Measurements from ENCODE around the gene GOLT1A. TPM values are rescaled to one million over a fixed set of nuclear protein-coding genes. Genes with fewer than 3 reads are reported as not detected.

GOLT1A gene
- total RNA-seq, 2 donors from 2014 or later: 6.7 to 13.6 TPM

GRCh38 chr1:204251926-204252689, 38.3 kb upstream of the GOLT1A start:
- TF ChIP-seq CTCF (IDR thresholded peaks at IDR 0.05): no peak
- peaks cover 4% of the 10 kb centered on the region for H3K4me1 ChIP-seq
- intact Hi-C loops (cut with DNase I): no loop called here
- H3K27me3 ChIP-seq: no peaks in the 10 kb centered on the region
- no peak for DNase-seq
- no peak overlapping the region for H3K27ac ChIP-seq
- peaks cover 5% of the 10 kb centered on the region for H3K36me3 ChIP-seq
- no peak overlapping the region for H3K4me3 ChIP-seq
- no peaks in the 10 kb centered on the region for H3K9me3 ChIP-seq
- no peak overlapping the region for H3K9ac ChIP-seq (ENCODE audit: low read depth in 2 of 2, low read length in 2 of 2)

GRCh38 chr1:204251286-204251685, 37.5 kb upstream of the GOLT1A start:
- Histone ChIP-seq H3K9ac (ENCODE audit: low read depth in 2 of 2, low read length in 2 of 2) (no peak overlapping the region), H3K4me1 (peaks cover 4% of the 10 kb centered on the region), H3K27ac (no peak overlapping the region), H3K9me3 (no peaks in the 10 kb centered on the region), H3K36me3 (no peaks in the 10 kb centered on the region), H3K27me3 (no peaks in the 10 kb centered on the region), H3K4me3 (no peak overlapping the region)
- TF ChIP-seq CTCF (IDR thresholded peaks at IDR 0.05): no peak
- intact Hi-C loops (cut with DNase I): no loop called here
- DNase-seq: no peak

GRCh38 chr1:204250428-204251030, 36.7 kb upstream of the GOLT1A start:
- Histone ChIP-seq H3K9ac (ENCODE audit: low read depth in 2 of 2, low read length in 2 of 2) (no peak overlapping the region), H3K4me3 (no peak overlapping the region), H3K36me3 (no peaks in the 10 kb centered on the region), H3K9me3 (no peaks in the 10 kb centered on the region), H3K4me1 (peaks cover 4% of the 10 kb centered on the region), H3K27me3 (no peaks in the 10 kb centered on the region), H3K27ac (no peak overlapping the region)
- no peak for DNase-seq
- intact Hi-C loops (cut with DNase I): no loop called here
- no peak for TF ChIP-seq CTCF (IDR thresholded peaks at IDR 0.05)

- intact Hi-C loops (cut with DNase I): no loop called here
- H3K27me3 ChIP-seq: no peaks in the 10 kb centered on the region
- no peak overlapping the region for H3K27ac ChIP-seq
- TF ChIP-seq CTCF (IDR thresholded peaks at IDR 0.05): no peak
- peaks cover 4% of the 10 kb centered on the region for H3K4me1 ChIP-seq
- no peak overlapping the region for H3K4me3 ChIP-seq
- H3K9me3 ChIP-seq: no peaks in the 10 kb centered on the region
- H3K36me3 ChIP-seq: no peaks in the 10 kb centered on the region
- no peak overlapping the region for H3K9ac ChIP-seq (ENCODE audit: low read depth in 2 of 2, low read length in 2 of 2)
- no peak for DNase-seq
Measured at GRCh38 chr1:204249736-204250427, 36.1 kb upstream of the GOLT1A start.

GRCh38 chr1:204248954-204249353, 35.2 kb upstream of the GOLT1A start:
- Histone ChIP-seq H3K27ac (no peak overlapping the region), H3K27me3 (no peaks in the 10 kb centered on the region), H3K4me3 (no peak overlapping the region), H3K36me3 (no peaks in the 10 kb centered on the region), H3K9ac (ENCODE audit: low read depth in 2 of 2, low read length in 2 of 2) (no peak overlapping the region), H3K9me3 (no peaks in the 10 kb centered on the region), H3K4me1 (peaks cover 2% of the 10 kb centered on the region)
- TF ChIP-seq CTCF (IDR thresholded peaks at IDR 0.05): no peak
- intact Hi-C loops (cut with DNase I): no loop called here
- no peak for DNase-seq

All from colonic mucosa (tissue), 4 donors.